ENCODE data around the gene TMEM74B.
"Not testable (repeated sequence)": the region's sequence is repeated elsewhere in the genome, so short reads cannot be mapped to it uniquely, and the experiment has no call there.

TMEM74B gene

DNA sequence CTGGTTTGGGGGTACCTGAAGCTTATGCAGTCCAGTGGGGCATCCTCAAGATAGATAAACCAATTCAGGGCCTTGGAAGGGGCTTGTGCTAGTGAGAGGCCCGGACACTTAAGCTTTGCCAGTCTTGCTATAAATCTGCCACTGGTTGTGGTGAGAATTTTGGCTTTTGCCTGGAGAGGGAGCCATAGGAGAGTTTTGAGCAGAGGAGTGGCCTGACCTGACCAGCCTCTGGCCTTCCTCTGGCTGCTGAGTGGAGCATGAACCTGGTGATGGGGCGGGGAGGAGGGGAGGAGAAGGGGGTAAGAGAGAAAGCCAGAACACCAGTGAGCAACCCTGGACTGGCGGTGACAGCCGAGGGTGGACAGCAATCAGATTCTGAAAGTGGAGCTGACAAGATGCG lies 7.1 kb downstream of the TMEM74B start:
- no peak for DNase-seq

DNA sequence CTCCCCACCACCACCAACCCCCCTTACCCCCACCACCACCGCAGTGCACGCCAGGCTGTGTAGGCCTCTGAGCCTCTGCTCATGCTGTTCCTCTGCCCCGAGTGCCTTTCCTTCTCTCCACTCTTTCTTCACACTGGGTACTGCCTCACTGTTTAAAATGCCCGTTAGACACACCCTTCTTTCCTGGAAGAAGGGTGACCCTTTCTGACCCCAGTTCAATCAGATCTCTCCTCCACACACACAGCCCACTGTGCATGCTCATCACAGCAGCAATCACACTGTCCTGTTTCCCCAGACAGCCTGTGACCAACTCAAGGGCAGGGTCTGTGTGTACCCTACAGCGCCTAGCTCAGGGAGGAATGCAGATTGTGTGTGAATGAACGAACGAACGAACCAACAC lies 10.0 kb downstream of the TMEM74B start:
- DNase-seq: no peak

DNA sequence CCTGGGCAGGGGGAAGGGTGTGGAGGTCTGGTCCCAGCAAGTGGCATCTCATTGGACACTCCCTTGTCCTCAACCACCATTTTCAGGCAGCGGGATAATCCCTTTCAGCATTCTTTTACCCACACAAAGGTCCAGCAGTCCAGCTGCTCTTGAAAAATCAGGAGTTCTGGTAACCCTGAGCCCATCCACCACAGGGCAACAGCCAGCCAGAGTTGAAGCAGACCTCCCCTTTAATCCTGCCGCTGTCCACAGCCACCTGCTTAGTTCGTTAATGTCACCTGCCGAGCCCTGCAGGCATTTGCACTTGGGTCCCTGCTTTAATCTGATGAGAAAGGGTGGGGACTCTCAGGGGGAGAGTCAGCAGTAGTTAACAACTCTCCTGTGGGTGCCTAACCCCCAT lies 11.1 kb downstream of the TMEM74B start:
- DNase-seq: no peak

DNA sequence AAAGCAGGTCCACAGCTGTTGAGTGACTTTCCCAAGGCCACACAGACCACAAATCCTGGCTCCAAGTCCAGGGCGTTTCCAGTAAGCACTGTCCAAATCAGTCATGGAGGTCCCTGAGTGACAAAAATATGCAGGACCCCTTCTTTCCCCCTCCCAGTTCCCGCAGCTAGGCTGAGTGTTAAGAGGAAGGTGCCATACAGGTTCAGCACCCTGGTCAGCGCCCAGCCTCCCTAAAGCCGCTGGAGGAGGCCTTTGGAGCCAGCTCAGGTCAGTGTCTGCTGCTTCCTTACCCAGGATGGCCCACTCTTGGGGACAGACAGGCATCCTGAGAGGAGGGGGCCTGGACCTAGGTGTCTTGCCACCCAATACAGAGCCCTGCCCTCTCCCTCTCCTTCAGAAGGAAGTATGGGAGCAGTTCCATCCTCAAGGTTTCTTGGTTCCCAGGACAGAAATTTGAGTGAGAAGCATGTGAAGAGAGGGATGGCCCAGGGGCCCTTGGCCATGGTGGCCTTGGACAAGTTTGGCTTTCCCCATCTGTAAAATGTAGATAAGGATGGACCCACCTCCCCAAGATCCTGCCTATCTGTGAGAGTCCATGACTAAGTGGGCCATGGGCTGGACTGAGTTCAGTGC lies 13.2 kb downstream of the TMEM74B start:
- DNase-seq: no peak

DNA sequence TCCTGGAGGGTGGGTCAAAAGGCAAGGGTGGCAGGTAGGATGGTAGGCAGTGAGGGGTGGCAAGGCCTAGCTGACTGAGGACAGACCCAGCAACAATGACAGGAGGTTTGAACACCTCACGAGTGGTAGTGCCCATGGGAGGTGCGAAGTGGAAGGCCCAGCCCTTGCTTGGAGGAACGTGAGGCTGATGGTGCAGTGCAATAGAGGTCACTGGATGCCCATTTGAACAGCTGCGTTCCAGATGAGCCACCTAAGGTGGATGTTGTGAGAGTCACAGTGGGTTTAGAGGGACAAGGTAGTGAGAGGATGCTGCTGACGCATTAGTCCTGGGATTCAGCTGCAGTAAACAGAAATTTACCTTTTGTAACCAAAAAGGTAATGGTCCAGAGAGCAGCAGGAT lies 15.6 kb downstream of the TMEM74B start:
- no peak for DNase-seq

DNA sequence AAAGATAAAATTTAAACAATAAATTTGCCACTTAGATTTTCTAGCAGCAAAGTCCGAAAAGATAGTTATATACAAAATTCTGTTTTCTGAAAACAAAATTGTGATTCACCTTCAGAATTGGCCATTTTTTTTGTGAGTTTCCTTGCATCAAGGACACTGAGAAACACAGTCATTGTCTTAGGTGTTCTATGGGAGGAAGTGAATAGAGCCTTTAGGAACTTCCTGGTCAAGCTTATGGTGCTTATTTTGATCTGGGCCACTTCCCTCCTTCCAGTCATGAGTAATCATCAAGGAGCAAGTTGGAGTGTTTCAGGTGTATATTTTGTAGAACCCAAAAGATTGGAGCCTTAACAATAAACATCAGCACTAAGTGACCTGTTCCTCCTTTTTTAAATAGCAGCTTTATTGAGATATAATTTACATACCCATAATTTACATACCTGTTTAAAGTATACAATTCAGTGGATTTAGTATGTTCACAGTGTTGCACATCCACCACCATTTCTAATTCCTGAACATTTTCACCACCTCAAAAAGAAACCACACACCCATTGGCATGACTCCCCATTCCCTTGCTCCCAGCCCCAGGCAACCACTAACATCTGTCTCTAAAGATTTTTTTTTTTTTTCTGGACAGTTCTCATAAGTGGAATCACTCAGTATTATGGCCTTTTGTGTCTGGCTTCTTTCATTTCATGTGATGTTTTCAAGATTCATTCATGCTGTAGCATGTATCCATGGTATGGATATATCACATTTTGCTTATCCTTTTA lies 17.6 kb downstream of the TMEM74B start:
- no peak for DNase-seq

DNA sequence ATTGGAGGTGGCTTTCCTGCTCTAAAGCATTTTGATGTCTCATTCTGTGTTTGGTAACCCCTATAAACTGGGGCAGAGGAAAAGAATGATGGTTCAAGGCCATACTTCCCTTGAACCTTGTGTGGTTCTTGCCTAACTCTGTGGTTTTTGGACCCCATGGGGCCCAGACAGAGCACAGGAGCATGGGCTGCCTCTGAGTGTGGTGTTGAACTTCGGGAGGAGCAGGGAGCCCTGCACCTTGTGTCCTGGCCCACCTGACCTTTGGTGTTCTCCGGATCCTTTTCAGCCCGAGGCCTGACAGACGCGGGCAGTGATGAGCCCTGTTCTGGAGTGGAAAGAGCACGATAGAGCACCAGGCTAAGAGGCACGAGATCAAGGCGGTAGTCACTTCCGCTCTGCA lies 18.8 kb downstream of the TMEM74B start:
- no peak for DNase-seq

DNA sequence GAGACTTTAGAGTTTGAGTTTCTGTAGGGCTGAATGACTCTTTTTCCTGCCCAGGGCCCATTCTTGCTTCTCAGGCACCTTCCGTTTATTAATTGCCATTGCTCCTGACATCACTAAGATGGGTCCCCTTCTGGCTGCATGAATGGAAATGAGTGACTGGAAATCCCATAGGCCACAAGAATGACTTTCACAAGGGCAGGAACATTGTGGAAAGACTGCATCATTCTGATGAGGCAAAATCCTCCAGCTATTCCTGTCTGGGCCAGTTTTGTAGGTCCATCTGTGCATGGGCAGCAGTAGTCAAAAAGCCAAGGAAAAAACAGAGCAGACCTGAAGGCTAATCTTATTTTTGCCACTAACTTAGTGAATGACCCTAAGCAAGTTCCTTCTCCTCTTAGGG lies 19.3 kb downstream of the TMEM74B start:
- DNase-seq: no peak

DNA sequence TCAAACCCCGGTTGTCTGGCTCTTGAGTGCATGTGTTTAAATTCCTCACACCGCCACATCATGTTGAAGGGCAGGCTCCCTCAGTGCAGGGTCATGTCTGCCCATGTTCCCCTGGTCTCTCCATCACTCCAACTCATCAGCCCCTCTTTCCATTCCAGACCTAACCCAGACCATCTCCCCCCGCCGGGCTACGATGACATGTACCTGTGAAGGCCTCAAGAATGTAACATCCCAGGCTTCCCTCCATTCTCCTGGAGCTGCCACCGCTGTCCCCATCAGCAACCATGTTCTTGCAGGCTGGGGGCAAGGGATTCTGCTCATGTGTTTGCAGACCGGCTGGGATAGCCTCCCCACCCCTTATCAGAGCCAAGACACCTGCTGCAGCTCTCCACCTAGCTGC lies 19.9 kb downstream of the TMEM74B start:
- no peak for DNase-seq

DNA sequence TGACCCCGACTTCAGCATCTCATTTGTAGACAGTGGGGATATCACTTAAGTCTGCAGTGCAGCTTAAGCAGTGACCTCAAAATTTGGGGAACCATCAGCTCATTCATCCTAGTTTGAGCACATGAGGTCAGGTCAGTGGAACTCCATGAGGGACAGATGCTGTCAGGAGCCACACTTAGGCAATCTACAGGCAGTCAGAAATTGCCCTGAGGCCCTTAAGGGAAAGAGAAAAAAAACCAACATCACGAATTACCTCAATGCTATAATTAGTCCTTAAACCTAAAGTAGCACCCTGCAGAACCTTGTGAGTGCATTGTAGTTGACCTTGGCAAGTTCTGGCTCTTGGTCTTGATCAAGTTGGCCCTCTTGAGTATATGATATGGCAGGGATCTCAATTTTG lies 21.1 kb downstream of the TMEM74B start:
- no peak for DNase-seq

DNA sequence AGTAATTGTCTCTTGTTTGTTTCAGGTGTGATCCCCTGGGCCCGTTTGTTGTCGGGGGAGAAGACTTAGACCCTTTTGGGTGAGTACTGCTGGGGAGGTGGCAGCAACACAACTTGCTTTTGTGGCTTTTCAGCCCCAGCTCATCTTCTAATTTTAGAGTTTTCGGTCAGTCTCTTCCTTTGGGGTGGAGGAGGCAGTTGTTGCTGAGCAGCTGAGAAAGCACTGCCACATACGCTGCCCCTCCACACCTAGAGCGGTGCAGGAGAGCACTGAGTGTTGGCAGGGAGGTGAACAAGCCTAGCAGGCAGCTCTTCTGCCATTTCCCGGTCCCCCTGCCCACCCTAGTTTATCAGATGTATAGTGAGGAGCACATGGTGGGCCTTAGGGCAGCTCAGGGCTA lies 21.7 kb downstream of the TMEM74B start:
- DNase-seq: no peak

DNA sequence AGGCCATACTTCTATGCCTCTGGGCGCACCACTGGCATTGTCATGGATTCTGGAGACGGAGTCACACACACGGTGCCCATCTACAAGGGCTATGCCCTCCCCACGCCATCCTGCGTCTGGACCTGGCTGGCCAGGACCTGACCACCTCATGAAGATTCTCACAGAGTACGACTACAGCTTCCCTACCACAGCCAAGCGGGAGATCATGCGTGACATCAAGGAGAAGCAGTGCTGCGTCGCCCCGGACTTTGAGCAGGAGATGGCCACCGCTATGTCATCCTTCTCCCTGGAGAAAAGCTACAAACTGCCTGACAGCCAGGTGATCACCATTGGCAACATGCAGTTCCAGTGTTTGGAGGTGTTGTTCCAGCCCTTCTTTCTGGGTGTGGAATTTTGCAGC lies 23.8 kb downstream of the TMEM74B start:
- no peak for DNase-seq

DNA sequence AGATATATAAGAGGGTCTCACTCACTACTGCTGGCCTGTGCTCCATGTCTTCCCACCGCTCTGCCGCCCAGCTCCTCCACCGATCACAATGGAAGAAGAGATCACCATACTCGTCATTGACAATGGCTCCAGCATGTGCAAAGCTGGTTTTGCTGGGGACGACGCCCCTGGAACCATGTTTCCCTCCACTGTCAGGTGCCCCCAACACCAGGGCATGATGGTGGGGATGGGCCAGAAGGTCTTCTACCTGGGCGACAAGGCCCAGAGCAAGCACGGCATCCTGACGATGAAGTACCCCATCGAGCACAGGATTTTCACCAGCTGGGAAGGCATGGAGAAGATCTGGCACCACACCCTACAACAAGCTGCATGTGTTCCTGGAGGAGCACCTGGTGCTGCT lies 24.3 kb downstream of the TMEM74B start:
- no peak for DNase-seq

DNA sequence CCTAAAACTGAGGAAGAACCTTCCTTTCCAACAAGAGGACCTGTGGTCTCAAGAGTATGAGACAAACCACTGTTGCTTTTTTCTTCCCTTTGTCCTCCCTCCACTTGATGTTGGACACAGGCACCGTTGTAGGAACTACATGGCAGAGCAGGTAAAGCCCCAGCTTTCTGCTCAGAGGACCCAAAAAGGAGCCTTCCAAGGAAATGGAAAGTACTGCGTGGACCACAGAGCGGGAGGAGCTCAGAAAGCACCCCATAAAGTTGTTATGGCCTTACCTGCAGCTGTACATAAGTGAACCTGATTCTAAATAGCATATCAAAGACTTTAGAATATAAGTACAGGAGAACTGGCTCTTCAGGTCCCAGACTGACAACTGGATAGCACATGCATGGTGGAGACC lies 29.4 kb downstream of the TMEM74B start:
- no peak for DNase-seq

DNA sequence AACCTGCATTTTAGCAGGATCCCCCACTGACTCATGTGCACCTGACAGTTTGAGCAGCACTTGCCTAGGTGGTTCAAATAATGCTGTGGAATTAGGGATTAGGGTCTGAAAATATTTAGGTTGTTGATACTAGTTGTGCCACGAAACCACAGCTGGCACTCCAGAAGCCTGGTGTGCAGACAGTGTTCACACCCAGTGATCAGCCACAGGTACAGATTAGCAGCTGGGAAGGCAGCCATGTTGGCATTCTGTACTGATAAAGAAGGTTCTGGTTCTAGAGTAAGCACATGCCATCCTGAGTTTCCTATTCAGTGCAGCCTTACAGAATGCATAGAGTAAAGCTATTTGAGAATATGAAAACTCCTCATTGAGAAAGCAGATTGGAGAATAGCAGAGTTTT lies 30.1 kb downstream of the TMEM74B start:
- DNase-seq: no peak

DNA sequence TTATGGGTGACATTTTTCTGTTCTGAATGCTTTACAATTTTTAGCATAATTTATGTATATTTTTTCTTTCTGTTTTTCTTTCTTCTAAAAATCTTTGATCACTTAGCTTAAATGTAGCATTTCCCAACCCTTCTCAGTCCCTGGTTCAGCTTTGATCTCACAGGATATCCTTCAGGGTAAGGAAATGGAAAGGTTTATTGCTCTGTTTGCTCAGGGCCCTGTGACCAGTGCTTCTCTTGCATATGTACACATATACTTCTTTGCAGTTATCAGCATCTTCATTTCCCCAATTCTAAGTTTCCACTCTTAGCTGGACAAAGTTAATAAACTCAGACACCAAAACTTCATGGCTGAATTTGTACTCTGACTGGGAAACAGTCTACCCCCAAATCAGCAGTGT lies 30.6 kb downstream of the TMEM74B start:
- DNase-seq: no peak

DNA sequence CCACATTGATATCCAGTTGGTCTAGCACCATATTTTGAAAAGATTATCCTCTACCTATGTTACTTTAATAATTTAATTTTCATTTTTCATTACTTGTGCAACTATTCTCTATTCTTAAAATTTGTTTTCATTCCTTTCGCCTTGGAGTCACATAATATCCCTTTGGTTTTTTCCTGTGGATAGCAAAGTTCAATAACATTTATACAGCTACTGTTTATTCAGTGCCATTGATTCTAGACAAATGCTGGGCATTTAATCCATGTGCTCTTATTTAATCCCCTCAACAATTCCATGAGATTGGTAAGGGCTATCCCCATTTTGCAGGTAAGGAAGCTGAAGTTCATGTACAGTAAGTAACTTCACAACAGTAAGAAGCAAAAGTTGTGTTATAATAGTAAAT lies 33.8 kb downstream of the TMEM74B start:
- no peak for DNase-seq

DNA sequence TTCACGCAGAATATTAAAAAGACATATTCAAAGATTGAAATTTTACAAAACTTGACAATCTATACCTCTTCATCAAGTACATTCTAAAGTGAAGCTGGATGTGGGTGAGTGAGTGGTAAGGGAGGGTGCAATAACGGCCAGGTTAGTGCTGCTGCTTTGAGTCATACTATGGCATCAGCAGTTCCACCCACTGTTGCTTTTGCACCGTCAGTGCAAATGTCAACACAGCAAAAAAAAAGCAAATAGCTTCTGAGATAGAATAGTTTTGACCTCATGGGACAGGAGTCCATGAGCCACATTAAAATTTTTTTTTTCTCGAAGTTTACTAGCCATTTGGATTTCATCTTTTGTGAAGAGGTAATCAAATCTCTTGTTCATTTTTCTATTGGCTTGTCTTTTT lies 34.6 kb downstream of the TMEM74B start:
- no peak for DNase-seq

DNA sequence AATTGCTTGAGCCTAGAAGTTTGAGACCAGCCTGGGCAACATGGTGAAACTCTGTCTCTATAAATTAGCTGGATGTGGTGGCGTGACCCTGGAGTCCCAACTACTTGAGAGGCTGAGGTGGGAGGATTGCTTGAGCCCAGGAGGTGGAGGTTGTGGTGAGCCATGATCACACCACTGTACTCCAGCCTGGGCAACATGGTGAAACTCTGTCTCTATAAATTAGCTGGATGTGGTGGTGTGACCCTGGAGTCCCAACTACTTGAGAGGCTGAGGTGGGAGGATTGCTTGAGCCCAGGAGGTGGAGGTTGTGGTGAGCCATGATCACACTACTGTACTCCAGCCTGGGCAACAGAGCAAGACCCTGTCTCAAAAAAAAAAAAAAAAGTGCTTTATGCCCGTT lies 35.0 kb downstream of the TMEM74B start:
- not testable (repeated sequence) for DNase-seq

DNA sequence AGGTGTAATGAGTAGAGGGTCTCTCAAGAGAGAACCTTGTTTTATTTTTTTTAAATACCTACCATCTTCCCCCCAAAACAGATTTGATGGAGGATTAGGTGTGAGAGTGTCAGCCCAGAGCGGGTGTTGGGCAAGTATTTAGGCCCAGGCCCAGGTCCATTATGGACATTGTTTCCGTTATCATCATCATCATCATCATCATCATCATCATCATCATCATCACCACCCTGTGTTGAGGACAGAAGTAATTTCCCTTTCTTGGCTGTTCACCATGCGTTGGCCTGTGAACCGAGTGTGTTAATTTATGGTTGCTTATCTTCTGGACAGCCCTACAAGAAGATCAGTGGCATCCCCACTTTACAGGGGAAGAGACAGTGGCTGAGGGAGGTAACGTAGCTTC lies 37.8 kb downstream of the TMEM74B start:
- DNase-seq: no peak

DNA sequence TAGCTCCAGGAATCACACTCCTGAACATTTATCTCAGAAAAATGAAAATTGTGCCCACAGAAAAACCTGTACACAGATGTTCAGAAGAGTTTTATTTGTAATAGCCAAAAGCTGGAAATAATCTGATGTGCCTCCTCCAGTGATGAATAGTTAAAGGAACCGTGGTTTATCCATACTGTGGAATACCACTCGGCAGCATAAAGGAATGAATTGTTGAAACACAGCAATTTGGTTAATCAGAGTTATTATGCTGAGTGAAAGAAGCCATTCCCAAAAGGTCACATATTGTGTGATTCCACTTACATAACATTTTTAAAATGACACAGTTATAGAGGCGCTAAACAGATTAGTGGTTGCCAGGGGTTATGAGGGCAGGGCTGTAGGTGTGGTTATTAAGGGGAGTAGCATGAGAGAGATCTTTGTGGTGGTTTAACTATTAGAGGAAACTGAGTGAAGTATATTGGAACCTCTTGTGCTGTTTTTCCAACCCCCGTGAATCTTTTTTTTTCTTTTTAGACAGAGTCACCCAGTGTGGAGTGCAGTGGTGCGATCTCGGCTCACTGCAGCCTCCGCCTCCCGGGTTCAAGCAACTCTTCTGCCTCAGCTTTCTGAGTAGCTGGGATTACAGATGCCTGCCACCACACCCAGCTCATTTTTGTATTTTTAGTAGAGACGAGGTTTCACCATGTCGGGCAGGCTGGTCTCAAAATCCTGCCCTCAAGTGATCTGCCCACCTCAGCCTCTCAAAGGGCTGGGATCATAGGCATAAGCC lies 40.2 kb downstream of the TMEM74B start:
- DNase-seq: no peak

DNA sequence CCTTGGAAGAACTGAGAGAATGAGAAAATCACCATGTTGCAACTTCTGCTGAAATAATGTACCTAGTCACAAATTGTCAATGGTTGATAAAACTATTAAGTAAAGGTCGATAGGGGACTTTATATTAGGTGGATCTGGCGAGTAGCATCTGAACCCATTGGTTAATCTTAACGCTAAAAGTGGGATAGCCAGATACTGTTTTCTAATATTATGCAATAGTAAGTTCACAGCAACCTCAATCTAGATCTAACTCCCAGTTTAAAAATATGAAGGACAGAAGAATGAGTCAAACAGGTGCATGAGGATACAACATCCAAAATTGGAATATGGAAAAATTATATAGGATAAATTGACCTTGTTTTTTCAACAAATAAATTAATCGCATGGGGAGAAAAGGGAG lies 47.5 kb downstream of the TMEM74B start:
- DNase-seq: no peak

DNA sequence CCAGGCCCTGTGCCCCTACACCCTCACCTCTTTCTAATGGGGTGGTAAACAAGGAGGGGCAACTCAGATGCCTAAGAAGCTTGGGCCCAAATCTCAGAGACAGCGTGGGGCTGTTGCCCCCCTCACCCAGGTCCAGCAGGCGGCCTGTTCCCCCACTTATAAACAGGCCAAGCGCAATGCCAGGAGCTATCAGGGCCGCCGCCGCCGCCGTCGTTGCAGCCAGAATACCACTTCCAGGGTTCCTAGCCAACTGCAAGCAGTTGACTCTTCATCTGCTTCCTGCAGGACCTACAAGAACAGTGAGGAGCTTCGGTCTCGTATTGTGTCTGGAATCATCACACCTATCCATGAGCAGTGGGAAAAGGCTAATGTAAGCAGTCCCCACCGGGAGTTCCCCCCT lies 49.9 kb downstream of the TMEM74B start:
- no peak for DNase-seq

DNA sequence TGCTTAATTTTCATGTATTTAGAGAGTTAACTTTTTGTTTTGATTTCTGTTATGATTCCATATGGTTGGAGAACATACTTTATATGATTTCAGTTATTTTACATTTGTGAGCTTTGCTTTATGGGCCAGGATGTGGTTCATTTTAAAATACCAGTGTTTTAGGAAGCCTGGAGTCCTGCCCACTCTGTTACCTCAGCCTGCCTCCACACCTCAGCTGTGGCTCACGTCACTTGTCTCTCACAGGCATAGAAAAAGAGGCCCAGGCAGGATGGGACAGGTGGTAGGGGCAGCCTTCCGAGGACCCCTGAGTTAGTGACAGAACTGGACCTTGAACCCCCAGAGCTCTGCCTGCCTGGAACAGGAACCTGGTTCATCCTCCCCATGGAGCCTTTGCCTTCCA lies 50.4 kb downstream of the TMEM74B start:
- DNase-seq: no peak
